CMK (cell line): ENCODE data around the gene ESPNL.
A peak's percentile ranks its signal among the peaks of the same experiment; 100 is the strongest.

ENCODE experiments used
- DNase-seq: peaks from one replicate; pipeline ENCODE4 v3.0.0-alpha.2; 2010; ENCODE audit warnings: low read depth

The ESPNL gene

DNA sequence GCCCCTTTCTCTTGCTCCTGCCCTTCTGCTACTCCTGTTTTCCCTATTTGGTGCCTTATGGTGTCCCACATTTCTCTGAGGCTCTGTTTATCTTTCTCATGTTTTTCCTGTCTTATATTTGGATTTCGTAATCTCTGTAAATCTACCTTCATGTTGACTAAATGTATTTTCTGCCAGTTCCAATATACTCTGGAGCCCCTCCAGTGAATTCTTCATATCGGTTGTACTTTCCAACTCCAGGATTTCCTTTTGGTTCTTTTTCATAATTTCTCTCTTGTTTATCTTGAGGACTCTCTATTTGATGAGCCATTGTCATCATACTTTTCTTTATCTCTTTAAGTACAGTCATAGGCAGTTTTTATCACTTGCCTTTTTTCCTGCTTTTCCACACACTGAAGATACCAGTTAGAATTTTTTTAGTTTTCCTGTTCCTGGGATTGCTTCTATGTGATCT lies 20.2 kb upstream of the ESPNL start:
- no peak for DNase-seq

DNA sequence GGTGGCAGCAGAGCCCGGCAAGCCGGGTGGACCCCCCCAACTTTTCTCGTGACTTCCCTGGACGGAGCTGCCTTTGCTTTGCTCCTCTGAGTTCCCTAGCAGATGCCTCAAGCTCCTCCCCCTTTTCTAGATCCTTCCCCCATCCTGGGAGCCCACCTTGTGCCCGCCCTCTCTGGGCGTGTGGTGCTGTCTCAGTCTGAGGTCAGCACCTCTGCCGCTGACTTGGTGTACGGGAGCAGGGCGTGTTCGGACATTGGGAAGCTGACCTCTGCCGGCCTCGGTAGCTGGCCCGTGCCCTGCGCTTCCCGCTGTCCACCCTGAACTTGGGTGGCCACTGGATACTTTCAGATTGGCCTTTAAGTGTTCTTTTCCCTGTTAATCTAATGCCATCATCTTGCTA lies 19.6 kb upstream of the ESPNL start:
- DNase-seq, result no peak

DNA sequence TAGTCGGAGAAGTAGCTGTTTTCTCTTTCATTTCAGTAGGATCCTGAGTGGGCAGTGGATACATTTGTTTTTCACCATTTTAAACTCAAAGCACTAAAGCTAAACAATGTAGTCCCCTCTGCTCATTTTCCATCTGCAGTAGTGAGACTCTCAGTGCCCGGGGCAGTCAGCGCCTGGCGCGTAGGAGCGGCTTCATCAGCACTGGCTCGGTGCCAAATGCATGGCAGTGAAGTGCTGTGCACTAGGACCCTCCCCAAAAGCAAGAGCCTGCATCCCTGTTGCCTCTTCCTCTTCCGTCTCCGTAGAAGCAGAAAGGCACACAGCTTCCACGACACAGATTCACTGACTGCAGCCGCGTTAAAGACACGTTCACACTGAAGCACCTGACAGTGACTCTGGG lies 19.0 kb upstream of the ESPNL start:
- DNase-seq, result no peak

DNA sequence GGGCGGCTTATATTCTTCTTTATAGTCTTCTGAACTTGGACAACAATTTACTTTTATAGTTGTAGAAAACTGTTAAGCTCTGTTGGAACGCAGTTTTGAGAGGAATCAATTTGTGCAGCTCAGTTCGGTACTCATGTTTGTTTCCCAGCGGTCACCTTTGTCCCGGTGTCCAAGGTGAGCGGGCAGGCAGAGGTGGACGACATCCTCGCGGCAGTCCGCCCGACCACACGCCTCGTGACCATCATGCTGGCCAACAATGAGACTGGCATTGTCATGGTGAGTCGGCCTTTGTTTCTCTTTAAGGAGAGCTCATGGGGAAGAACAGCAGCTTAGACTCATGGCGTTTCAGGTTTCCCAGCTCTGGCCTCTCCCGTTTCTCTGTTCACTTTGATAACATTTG lies 18.6 kb upstream of the ESPNL start:
- DNase-seq, result no peak

DNA sequence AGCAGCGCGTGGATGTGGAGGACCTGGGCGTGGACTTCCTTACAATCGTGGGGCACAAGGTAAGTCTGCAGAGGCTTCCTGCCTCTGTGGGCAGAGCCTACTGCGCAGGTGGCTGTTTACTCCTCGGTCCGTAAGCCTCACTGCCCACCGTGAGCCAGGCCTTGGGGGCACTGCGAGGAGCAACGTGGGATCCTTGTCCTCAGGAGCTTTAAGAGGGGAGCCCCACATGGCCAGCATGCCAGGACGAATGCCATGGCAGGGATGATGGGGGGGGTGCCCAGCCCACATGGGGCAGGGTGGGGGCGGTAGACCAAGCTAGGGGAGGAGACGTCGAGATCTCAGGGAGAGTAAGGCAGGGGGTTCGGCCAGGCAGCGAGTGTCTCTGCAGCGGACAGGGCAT lies 18.0 kb upstream of the ESPNL start:
- no peak for DNase-seq

DNA sequence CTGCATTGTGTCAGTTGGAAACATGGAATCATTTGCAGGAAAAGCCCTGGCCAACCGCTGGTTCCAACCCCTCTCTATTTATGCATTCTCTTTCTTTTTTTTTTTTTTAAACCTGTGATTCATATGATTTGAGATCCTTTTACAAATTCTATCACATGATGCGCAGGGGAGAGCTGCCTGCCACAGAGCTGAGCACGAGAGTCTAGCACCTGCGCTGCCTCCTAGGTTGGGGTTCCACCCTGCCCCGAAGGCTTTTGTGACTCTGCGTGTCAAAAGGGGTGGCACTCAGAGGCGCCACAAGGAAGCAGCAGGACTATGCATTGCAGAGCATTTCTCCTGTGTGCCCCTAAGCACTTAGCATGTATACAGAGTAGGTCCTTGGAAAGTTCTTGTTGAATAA lies 17.3 kb upstream of the ESPNL start:
- no peak for DNase-seq

DNA sequence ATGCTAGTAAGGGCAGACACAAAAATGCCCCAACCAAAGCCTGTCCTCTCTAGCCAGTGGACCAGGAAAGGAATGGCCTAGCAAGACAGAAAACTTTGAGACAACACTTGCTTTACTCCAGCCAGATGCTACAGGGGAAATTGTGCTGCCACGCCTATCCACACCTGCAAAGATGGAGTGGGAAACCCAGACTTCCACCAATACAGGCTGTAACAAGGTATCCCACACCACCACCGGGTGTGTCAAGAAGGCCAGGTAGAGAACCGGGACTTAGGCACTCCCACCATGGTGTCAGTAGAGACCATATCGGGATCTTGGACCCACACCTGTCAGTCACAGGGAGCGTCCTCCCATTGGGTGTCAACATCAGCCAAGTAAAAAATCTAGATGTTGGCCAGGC lies 16.2 kb upstream of the ESPNL start:
- DNase-seq, result no peak

DNA sequence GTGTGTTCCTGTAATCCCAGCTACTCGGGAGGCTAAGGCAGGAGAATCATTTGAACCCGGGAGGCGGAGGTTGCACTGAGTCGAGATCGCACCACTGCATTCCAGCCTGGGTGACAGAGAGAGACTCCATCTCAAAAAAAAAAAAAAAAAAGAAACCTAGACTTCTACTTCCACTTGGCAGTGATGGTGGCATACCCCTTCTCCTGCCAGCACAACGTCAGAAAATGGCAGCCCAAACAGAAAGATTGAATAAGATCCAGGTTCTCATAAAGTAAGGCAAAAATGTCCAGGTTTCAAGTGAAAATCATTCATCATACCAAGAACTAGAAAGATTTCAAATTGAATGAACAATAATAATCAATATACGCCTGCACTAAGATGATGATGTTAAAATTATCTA lies 15.4 kb upstream of the ESPNL start:
- DNase-seq, result no peak

DNA sequence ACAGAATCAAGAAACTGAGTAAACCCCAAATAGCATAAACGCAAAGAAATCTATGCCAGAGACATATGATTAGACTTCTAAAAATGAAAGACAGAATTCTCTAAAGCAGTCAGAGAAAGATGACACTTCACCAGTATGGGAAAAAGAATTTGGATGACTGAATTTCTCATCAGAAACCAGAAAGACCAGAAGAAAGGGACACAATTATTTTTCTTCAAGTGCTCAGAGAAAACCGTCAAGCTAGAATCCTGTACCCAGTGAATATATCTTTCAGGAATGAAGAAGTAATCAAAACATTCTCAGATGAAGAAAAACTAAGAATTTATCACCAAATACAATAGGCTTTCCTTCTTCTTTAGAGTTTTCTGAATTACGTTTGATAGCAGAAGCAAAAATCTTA lies 14.2 kb upstream of the ESPNL start:
- DNase-seq, result no peak

DNA sequence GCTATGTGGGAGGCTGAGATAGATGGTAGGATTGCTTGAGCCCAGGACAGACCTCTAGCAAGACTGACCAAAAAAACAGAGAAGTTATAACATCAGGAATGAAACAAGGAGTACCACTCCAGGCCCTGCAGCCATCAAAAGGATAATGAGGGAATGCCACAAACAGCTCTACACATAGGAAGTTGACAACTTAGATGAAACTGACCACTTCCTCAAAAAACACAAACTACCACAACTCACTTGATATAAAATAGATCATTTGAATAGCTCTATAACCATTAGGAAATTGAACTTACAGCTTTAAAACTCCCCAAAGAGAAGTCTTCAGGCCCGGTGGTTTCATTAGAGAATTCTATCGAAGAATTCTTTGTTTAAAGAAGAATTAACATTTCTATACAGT lies 12.9 kb upstream of the ESPNL start:
- no peak for DNase-seq

DNA sequence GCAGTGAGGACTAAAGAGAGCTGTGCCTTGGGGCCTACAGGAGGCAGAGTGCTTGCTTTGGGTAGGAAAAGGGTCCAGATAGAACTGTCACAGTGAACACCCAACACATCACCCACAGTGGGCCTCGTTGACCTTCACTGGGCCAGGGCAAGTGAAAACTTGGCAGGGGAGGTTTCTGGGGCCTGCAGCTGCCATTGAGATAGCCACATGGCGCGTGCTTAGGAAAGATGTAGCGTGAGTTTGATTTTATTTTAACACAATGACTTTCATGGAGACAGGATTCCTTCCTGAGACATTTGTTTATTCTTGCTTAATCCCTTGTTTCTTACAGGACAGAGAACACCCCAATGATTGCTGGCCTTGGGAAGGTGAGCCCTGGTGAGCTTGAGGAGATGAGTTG lies 9.3 kb upstream of the ESPNL start:
- no peak for DNase-seq

DNA sequence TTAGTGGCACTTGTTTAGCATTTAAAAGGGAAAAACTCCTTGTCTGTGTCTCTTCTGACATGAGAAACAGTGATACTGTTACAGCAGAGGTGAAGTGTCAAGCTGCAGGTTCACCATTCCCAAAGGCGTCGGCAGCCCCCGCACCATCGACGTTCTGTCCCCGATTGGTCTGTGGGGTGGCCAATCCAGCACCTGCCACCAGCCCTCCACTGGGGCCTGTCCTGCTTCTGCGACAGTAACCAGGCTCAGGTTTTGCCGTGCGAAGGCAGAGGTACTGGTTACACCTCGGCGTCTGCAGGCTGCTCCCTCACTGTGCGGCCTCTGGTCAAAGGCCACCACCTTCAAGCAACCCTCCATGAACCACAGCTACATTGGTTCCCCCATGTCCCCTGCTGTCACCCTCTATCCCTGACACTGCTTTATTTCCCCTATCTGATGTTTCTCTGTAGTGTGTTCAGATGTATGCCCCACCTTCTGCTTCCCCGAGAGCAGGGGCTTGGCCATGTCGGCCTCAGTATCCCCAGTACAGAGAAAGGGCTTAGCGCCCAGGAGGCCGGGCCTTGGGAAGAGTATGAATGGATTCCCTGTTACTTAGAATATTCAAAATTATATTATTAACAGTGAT lies 8.6 kb upstream of the ESPNL start:
- DNase-seq, result no peak

DNA sequence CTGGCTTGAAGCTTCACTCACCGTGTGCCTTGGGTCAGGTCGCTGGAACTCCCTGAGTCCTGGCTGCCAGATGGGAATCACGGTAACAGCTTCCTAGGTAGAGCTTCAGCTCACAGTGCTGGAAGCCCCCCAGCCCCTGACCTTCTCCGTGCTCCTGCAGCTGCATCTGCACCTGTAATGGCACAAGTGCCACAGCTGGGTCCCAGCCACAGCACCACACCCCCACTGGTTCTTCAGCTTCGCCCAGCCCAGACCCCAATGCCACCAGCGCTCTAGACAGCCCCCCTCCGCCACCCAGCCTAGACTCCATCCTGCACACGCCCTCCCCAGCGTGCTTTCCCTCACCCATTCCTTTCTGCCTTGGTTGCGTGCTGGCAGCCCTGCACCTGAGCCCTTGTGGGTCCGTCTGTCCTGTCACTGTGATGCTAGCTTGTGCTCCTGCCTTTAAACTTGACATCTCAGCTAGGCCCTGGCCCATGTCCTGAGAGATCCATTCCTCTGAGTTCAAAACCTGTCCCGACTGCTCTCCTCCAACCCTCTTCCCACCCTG lies 7.6 kb upstream of the ESPNL start:
- DNase-seq, result no peak

DNA sequence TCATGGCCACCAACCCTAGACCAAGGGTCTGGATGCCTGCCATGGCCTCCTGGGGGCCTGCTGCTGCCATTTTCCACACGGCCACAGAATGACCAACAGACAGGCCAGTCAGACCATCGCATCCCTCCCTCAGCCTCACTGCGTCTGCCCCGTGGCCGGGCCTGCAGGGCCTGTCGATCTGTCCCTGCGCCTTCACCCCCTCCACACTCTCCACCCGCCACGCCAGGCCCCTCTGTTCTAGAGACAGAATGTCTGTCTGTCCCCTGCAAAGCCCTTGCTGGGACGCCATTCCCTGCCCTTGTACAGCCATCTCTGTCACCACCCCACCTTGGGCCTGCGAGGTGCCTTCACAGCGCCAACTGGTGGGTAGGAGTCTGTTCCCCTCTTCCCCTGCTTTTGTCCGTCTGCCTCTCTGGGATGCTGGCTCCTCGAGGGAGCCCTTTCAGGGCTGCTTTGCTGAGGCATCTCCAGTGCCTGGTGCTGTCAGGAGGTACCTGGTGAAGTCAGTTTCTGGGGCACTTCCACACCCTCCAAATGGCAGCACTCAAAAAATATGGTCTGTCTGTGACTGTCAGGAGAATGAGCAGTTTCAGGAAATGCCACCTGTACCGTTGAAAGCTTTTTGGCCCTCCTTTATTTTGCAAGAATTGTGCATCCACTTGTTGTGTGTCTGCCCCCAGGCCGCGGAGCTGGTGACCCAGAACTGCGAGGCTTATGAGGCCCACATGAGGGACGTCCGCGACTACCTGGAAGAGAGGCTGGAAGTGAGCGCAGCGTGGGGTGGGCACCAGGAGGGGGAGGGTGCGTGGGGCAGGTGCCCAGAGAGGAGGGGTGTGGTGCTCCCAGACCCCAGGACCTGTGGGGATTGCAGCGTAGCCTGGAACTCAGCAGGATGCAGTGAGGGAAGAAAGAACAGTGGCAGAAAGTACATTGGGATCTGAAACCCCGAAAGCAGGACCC lies 6.7 kb upstream of the ESPNL start:
- no peak for DNase-seq

DNA sequence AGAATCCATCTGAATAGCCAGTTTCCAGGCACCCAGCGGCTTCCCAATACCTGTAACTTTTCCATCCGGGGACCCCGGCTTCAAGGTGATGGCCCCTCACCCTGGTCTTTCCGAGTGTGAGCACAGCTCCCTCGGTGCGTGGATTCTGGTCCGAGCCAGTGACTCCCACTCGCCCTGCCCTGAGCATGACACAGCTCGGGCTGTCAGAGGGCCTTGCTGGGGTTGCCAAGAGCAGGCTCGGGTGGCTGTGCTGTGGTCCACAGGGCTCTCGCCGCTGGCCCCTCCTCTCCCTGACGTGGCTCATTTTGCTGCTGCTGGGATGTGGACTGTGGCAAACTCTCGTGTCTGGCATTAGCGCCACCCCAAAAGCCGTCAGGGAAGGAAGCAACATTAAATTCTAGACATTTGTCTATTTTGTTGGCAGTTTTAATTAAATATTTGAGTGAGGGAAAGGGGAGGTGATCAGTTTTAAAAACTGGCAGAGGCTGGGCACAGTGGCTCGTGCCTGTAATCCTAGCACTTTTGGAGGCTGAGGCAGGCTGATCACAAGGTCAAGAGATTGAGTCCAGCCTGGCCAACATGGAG lies 5.6 kb upstream of the ESPNL start:
- DNase-seq, result no peak

DNA sequence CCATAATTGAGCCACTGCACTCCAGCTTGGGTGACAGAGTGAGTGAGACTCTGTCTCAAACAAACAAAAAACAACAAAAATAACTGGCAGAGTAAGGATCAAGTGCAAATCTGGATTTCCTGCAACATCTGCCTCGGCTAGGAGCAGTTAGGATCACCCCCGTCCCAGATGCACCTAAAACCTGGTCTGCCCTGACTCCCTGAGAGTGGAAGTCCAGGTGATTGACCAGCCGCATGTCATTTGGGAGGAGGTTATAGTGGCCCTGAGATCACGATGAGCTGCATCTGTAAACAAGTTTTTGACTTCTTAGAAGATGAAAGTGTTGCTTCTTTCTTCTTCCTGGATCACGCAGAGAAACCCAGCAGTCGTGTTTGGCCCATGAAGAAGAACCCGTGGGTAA lies 5.0 kb upstream of the ESPNL start:
- DNase-seq, result no peak

DNA sequence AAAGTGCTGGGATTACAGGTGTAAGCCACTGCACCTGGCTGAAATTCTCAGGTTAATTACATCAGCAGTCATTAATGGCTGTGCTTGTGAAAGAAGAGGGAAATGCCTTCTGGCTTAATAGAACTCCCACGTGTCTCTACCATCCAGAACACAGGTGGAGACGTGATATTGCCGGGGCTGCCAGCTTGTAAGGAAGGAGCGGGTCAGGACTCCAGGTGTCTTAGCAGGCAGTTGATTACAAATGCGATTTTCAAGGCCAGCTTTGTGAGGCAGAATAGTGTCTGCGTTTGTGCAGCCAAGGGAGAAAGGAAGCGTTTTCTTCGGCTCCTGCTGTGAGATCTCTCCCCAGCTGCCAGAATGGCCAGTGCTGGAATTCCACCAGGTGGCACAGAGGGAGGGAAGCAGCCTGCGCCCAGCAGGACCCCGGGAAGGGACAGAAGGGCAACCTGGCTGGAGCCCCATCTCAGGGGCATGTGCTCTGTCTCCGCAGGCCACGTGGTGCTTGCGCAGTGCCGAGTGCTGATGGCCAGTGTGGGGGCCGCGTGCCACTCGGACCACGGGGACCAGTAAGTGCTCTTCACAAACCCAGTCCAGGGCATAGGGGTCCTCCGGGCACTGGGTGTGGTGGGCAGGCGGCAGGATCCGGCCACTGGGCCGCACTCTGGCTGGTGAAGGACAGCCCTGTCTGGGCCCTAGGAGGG lies 3.7 kb upstream of the ESPNL start:
- DNase-seq, result no peak

DNA sequence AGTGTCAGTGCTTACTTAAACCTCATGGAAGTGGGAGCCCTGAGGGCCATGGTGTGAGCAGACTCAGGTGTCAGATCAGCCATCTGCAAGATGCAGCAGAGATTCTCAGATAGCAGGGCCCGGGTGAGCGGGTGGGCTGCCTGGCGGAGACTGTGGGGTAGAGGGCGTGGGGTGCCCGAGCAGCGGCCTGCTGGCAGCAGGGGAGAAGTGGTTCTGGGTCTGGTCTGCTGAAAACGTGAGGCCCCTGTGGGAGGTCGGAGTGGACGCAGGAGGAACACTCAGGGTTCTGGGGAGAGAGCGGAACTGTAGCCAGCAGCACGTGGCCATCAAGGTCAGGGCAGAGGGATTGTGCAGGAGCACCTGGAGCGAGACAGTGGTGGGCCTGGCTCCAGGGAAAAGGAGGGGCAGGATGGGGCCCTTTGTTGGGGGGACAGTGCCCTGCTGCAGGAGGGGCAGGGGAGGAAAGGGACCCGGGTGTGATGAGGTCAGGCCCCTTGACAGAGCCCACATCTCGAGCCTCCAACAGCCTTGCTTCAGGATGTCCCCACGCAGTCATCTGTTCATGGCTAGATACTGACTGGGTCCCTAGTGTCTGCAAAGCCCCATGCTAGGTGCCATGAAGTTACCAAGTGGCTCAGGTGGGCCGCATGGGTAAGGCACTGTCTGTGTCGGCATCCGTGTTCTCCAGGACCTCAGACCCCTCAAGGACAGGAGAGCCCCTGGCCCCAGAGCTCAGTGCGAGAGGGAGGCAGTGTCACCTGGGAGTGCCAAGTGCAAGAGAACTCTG lies 2.7 kb upstream of the ESPNL start:
- no peak for DNase-seq

DNA sequence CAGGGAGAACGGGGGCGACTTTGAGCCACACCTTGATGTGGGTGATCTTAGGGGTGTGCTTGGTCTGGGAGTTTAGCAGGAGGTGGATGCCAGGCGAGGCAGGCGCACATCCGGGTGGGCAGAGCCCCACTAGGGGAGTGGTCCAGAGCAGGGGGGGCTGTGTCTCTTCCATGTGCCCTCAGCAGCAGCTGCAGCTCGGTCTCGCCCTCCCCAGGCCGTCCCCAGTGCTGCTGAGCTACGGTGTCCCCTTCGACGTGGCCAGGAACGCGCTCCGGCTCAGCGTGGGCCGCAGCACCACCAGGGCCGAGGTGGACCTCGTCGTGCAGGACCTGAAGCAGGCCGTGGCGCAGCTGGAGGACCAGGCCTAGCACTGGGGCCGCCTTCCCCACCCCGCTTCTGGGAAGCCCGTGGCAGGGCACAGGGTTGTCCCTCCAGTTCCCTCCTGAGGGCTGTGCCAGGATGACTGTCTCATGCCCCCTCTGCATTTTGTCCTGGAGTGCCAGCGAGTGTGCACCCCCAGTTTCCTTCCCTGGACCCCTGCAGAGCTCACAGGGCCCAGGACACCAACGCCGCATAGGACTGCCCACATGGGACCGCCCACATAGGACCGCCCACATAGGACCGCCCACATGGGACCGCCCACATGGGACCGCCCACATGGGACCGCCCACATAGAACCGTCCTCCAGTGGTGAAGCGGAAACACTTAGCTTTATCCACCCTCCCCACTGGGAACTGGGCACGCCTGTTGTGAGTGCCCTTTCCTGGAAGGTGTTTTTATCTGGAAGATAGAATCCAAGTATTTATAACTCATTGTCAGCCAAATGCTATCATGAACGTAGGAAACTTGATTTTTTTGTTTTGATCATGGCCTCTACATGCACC lies 1.9 kb upstream of the ESPNL start:
- DNase-seq, result peak; percentile 83

DNA sequence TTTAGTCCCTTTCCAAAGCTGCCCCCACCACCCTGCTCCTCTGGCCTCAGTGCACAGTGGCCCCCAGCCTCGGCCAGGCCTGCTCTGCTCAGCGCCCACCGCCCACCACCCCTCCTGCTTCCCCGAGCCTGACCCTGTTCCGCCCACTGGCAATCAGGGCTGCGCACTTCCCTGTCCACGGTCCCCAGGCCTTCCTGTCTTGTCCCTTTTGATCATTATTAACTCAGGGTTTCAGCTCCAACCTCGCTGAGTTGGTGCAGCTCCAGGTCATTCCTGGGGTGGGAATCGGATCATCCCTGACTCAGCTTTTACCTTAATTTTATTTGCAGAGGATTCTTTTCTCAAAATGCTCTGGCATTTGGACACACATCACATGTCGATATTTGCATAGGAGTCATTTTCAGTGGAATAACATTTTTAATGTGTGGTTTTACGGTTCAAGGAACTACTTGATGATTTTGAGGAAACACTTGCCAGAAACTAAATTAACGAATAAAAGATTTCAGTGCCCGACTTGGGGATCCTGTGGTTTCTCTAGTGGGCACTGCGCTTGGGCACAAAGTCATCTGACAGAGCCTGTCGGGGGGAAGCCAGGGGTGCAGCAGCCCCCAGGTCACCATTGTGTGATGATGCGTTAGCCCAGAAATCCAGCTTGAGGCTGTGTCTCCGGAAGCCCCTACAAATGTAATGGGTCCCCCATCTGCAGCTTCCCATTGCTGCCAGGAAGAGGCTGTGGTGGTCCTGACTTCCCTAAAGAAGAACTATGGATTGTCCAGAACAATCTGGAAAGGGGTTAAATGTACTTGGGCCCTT lies 1.0 kb upstream of the ESPNL start:
- DNase-seq, result no peak
